Calu3 (cell line): ENCODE data around the gene CPTP. TPM values are rescaled to one million over a fixed set of nuclear protein-coding genes. Genes with fewer than 3 reads are reported as not detected.

ENCODE experiments used
- BruUV-seq: library from RNA; stranded (reverse); fragments of 400-500 nt; replicated peaks from 2 replicates; lab custom pipeline; 2021; lab: Mats Ljungman, UMichigan
- CTCF ChIA-PET: fragments of 300-600 bp; sonication (Branson Sonifier 250); formaldehyde crosslinking; loops from one replicate; lab custom pipeline; 2022; ENCODE audit warnings: antibody characterized with exemption; lab: Charles Lee
- DNase-seq: peaks from one replicate; pipeline ENCODE4 v3.0.0; 2022
- H3K27ac Mint-ChIP-seq: one replicate; pipeline ENCODE4 v1.8.0; 2022; ENCODE audit warnings: mixed read lengths; ENCODE audit not compliant: unreplicated experiment
- H3K27me3 Mint-ChIP-seq: one replicate; pipeline ENCODE4 v1.8.0; 2022; ENCODE audit warnings: mixed read lengths; ENCODE audit not compliant: unreplicated experiment
- H3K36me3 Mint-ChIP-seq: one replicate; pipeline ENCODE4 v1.8.0; 2022; ENCODE audit warnings: mild to moderate bottlenecking, moderate library complexity, mixed read lengths; ENCODE audit not compliant: insufficient read depth, unreplicated experiment
- H3K4me1 Mint-ChIP-seq: one replicate; pipeline ENCODE4 v1.8.0; 2022; ENCODE audit warnings: mild to moderate bottlenecking, low read depth, mixed read lengths; ENCODE audit not compliant: unreplicated experiment
- H3K4me3 Mint-ChIP-seq: one replicate; pipeline ENCODE4 v1.8.0; 2022; ENCODE audit warnings: mild to moderate bottlenecking, low read depth, moderate library complexity, mixed read lengths; ENCODE audit not compliant: unreplicated experiment
- H3K9me3 Mint-ChIP-seq: one replicate; pipeline ENCODE4 v1.8.0; 2022; ENCODE audit warnings: low read depth, mixed read lengths; ENCODE audit not compliant: unreplicated experiment
- CTCF ChIP-seq: fragments of 200-600 bp; IDR thresholded peaks from one replicate; pipeline ENCODE4 v1.8.0; 2022; ENCODE audit warnings: antibody characterized with exemption; ENCODE audit not compliant: unreplicated experiment
- intact Hi-C: fragments of 100-400 bp; cut with micrococcal nuclease; formaldehyde crosslinking; loops from one replicate; pipeline ENCODE4 v1.10.0; 2022; ENCODE audit not compliant: unreplicated experiment
- total RNA-seq: library from RNA; stranded (reverse); gene quantifications from 2 replicates; pipeline ENCODE4 v1.2.3, GENCODE V29; 2022

Gene CPTP
- total RNA-seq, 1 experiment from 2014 or later, result 20.1 TPM

- Mint-ChIP-seq H3K4me3 (no peak overlapping the region), H3K36me3 (peaks cover 5% of the 10 kb centered on the region), H3K27ac (no peak overlapping the region), H3K9me3 (no peaks in the 10 kb centered on the region), H3K4me1 (peaks cover 10% of the 10 kb centered on the region), H3K27me3 (no peaks in the 10 kb centered on the region)
- DNase-seq, result no peak
- TF ChIP-seq CTCF, result no peak
- intact Hi-C loops, result no loop called here
- CTCF ChIA-PET, result interaction anchor here (0.7 kb wide), 1 partner anchor 48 kb away, joined by 3 read pairs; no protein-coding TSS in a partner anchor
- no TSS peak for BruUV-seq
Measured at GRCh38 chr1:1279028-1279427, 45.6 kb upstream of the CPTP start.

- Mint-ChIP-seq H3K4me3 (no peak overlapping the region), H3K4me1 (peaks cover 10% of the 10 kb centered on the region), H3K36me3 (peaks cover 6% of the 10 kb centered on the region), H3K9me3 (no peaks in the 10 kb centered on the region), H3K27ac (no peak overlapping the region), H3K27me3 (no peaks in the 10 kb centered on the region)
- TF ChIP-seq CTCF, result no peak
- intact Hi-C loops, result no loop called here
- CTCF ChIA-PET, result interaction anchor here (1.0 kb wide), 1 partner anchor 9 kb away, joined by 4 read pairs; no protein-coding TSS in a partner anchor
- DNase-seq, result no peak
- no TSS peak for BruUV-seq
Measured at GRCh38 chr1:1280782-1281481, 43.7 kb upstream of the CPTP start.

- intact Hi-C loops, result no loop called here
- DNase-seq, result peak; percentile 64
- Mint-ChIP-seq H3K27me3 (no peaks in the 10 kb centered on the region), H3K4me3 (peak overlapping the region; percentile 30), H3K36me3 (peaks cover 6% of the 10 kb centered on the region), H3K27ac (no peak overlapping the region), H3K4me1 (peaks cover 10% of the 10 kb centered on the region), H3K9me3 (no peaks in the 10 kb centered on the region)
- no peak for TF ChIP-seq CTCF
- CTCF ChIA-PET, result interaction anchor here (0.6 to 1.2 kb wide), 6 partner anchors 8 to 77 kb away, joined by 3 to 8 read pairs (median 6); partner anchors contain the start of gene UBE2J2
- BruUV-seq, result no TSS peak
Measured at GRCh38 chr1:1281533-1282321, 42.9 kb upstream of the CPTP start.

GRCh38 chr1:1282998-1283397 lies 41.6 kb upstream of the CPTP start:
- Mint-ChIP-seq H3K4me3 (no peak overlapping the region), H3K4me1 (peaks cover 10% of the 10 kb centered on the region), H3K9me3 (no peaks in the 10 kb centered on the region), H3K27ac (no peak overlapping the region), H3K36me3 (peaks cover 6% of the 10 kb centered on the region), H3K27me3 (no peaks in the 10 kb centered on the region)
- TF ChIP-seq CTCF, result no peak
- no peak for DNase-seq
- CTCF ChIA-PET, result interaction anchor here (1.1 kb wide), 1 partner anchor 12 kb away, joined by 6 read pairs; no protein-coding TSS in a partner anchor
- intact Hi-C loops, result no loop called here
- no TSS peak for BruUV-seq
